Loucy (cell line): Measurements from ENCODE around the gene SDF4.

ENCODE experiments used
- H2AFZ ChIP-seq: fragments of 200-600 bp; sonication (generic); 2 replicates; pipeline ENCODE4 v1.6.0; 2016; ENCODE audit warnings: antibody characterized with exemption, mild to moderate bottlenecking, low read length, moderate library complexity
- H3F3A ChIP-seq: fragments of 200-600 bp; 2 replicates; pipeline ENCODE4 v1.6.0; 2016; ENCODE audit warnings: antibody characterized with exemption, low read depth, mild to moderate bottlenecking
- H3K27me3 ChIP-seq: fragments of 200-600 bp; sonication (generic); 2 replicates; pipeline ENCODE4 v1.6.1; 2014; ENCODE audit warnings: low read length, mild to moderate bottlenecking; ENCODE audit not compliant: insufficient read depth, poor library complexity, severe bottlenecking
- H3K36me3 ChIP-seq: fragments of 200-600 bp; sonication (generic); 2 replicates; pipeline ENCODE4 v1.6.1; 2016; ENCODE audit warnings: low read length; ENCODE audit not compliant: insufficient read depth
- H3K4me1 ChIP-seq: fragments of 200-600 bp; sonication (generic); 2 replicates; pipeline ENCODE4 v1.5.1; 2014; ENCODE audit warnings: low read length, mild to moderate bottlenecking; ENCODE audit not compliant: insufficient read depth, poor library complexity, severe bottlenecking
- H3K4me2 ChIP-seq: fragments of 200-600 bp; sonication (generic); 2 replicates; pipeline ENCODE4 v1.6.0; 2014; ENCODE audit warnings: antibody characterized with exemption, low read length, low read depth, mild to moderate bottlenecking; ENCODE audit not compliant: poor library complexity, severe bottlenecking
- H3K4me3 ChIP-seq: fragments of 200-600 bp; sonication (generic); 2 replicates; pipeline ENCODE4 v1.5.1; 2014; ENCODE audit warnings: low read length, mild to moderate bottlenecking, mixed read lengths; ENCODE audit not compliant: poor library complexity, severe bottlenecking
- H3K79me2 ChIP-seq: fragments of 200-600 bp; sonication (generic); 2 replicates; pipeline ENCODE4 v1.6.1; 2014; ENCODE audit warnings: low read length; ENCODE audit not compliant: insufficient read depth
- H3K9ac ChIP-seq: fragments of 200-600 bp; sonication (generic); 2 replicates; pipeline ENCODE4 v1.6.0; 2014; ENCODE audit warnings: mild to moderate bottlenecking, low read depth, low read length, moderate library complexity; ENCODE audit not compliant: poor library complexity, severe bottlenecking
- H3K9me2 ChIP-seq: fragments of 200-600 bp; sonication (generic); replicated peaks from 2 replicates; pipeline ENCODE4 v1.6.1; 2016; ENCODE audit warnings: low read depth, low read length, mixed read lengths
- H3K9me3 ChIP-seq: fragments of 200-600 bp; sonication (generic); 2 replicates; pipeline ENCODE4 v1.6.1; 2014; ENCODE audit warnings: mild to moderate bottlenecking, antibody characterized with exemption, low read length, low read depth; ENCODE audit not compliant: insufficient read depth
- H4K20me1 ChIP-seq: fragments of 200-600 bp; sonication (generic); 2 replicates; pipeline ENCODE4 v1.6.0; 2014; ENCODE audit warnings: antibody characterized with exemption, low read length, mild to moderate bottlenecking; ENCODE audit not compliant: insufficient read depth, poor library complexity, severe bottlenecking
- CTCF ChIP-seq: fragments of 200-600 bp; sonication (generic); conservative IDR thresholded peaks from 2 replicates; pipeline ENCODE4 v1.5.1; 2014; ENCODE audit warnings: mild to moderate bottlenecking, antibody characterized with exemption, low read length
- EZH2phosphoT487 ChIP-seq: fragments of 200-600 bp; IDR thresholded peaks from 2 replicates; pipeline ENCODE4 v1.6.1; 2018; ENCODE audit warnings: antibody characterized with exemption, mild to moderate bottlenecking, moderate library complexity, borderline replicate concordance

Gene SDF4

GRCh38 chr1:1199961-1200875, 31.6 kb downstream of the SDF4 start:
- Histone ChIP-seq H3K36me3 (no peaks in the 10 kb centered on the region), H3K27me3 (no peaks in the 10 kb centered on the region), H3K9me3 (no peaks in the 10 kb centered on the region), H3K4me3 (no peak overlapping the region), H3K4me1 (no peaks in the 10 kb centered on the region), H3F3A (no peaks in the 10 kb centered on the region), H2AFZ (no peak overlapping the region), H3K9me2 (no peaks in the 10 kb centered on the region), H3K4me2 (no peak overlapping the region), H4K20me1 (no peaks in the 10 kb centered on the region), H3K9ac (no peak overlapping the region), H3K79me2 (no peaks in the 10 kb centered on the region)
- TF ChIP-seq CTCF (no peak), EZH2phosphoT487 (no peak)

- H3F3A ChIP-seq, result no peaks in the 10 kb centered on the region
- H2AFZ ChIP-seq, result no peak overlapping the region
- no peak overlapping the region for H3K9ac ChIP-seq
- H3K27me3 ChIP-seq, result no peaks in the 10 kb centered on the region
- no peak overlapping the region for H3K4me3 ChIP-seq
- H3K4me1 ChIP-seq, result no peaks in the 10 kb centered on the region
- H3K4me2 ChIP-seq, result no peak overlapping the region
- no peak for TF ChIP-seq CTCF
- no peak for TF ChIP-seq EZH2phosphoT487
- H3K79me2 ChIP-seq, result no peaks in the 10 kb centered on the region
- no peaks in the 10 kb centered on the region for H4K20me1 ChIP-seq
- no peaks in the 10 kb centered on the region for H3K36me3 ChIP-seq
- no peaks in the 10 kb centered on the region for H3K9me2 ChIP-seq
- no peaks in the 10 kb centered on the region for H3K9me3 ChIP-seq
Observed at GRCh38 chr1:1199141-1199960, 32.5 kb downstream of the SDF4 start.

GRCh38 chr1:1198423-1199140, 33.2 kb downstream of the SDF4 start:
- Histone ChIP-seq H3F3A (no peaks in the 10 kb centered on the region), H3K9me2 (no peaks in the 10 kb centered on the region), H3K36me3 (no peaks in the 10 kb centered on the region), H3K9me3 (no peaks in the 10 kb centered on the region), H3K4me1 (no peaks in the 10 kb centered on the region), H3K4me3 (no peak overlapping the region), H3K27me3 (no peaks in the 10 kb centered on the region), H3K79me2 (no peaks in the 10 kb centered on the region), H3K9ac (no peak overlapping the region), H4K20me1 (no peaks in the 10 kb centered on the region), H2AFZ (no peak overlapping the region), H3K4me2 (no peak overlapping the region)
- TF ChIP-seq EZH2phosphoT487 (no peak), CTCF (no peak)
